ENCODE results near the gene PRDM13. TPM values are rescaled to one million over a fixed set of nuclear protein-coding genes. Genes with fewer than 3 reads are reported as not detected.

The PRDM13 gene
- total and polyA plus RNA-seq, 2 of the 13 experiments (the other 11 are each of a cell fraction or from before 2014, with no cell fraction given): not detected

- peak; percentile 73; the same call in 1 of the 2 replicates for TF ChIP-seq THAP9 (CRISPR knock-in tag; IDR thresholded peaks at IDR 0.05; ENCODE audit: borderline replicate concordance)
- peak; percentile 71 for TF ChIP-seq TFDP2 (CRISPR knock-in tag; IDR thresholded peaks at IDR 0.05)
- TF ChIP-seq STAT6 (CRISPR knock-in tag; IDR thresholded peaks at IDR 0.05; ENCODE audit: borderline replicate concordance): no peak
- TF ChIP-seq ZFP82 (CRISPR knock-in tag; IDR thresholded peaks at IDR 0.05; ENCODE audit: borderline replicate concordance): peak; percentile 93
- no peak for TF ChIP-seq ZNF570 (CRISPR knock-in tag; IDR thresholded peaks at IDR 0.05; ENCODE audit: borderline replicate concordance)
- no peak for TF ChIP-seq RARG (CRISPR knock-in tag; IDR thresholded peaks at IDR 0.05; ENCODE audit: low read depth)
- TF ChIP-seq ZNF33A (CRISPR knock-in tag; IDR thresholded peaks at IDR 0.05; ENCODE audit: borderline replicate concordance): peak; percentile 31; the same call in 1 of the 2 replicates
- peak; percentile 98 for TF ChIP-seq CBX5 (CRISPR knock-in tag; IDR thresholded peaks at IDR 0.05; ENCODE audit: borderline replicate concordance)
- TF ChIP-seq PHB2 (IDR thresholded peaks at IDR 0.05; ENCODE audit: partially characterized antibody): no peak
- TF ChIP-seq STAT5B (CRISPR knock-in tag; IDR thresholded peaks at IDR 0.05): peak; percentile 62; the same call in 1 of the 2 replicates
- TF ChIP-seq NCOA5 (CRISPR knock-in tag; IDR thresholded peaks at IDR 0.05): 0 out of 2 replicates have a peak, but pooled peaks have one; percentile 23
- TF ChIP-seq ZBTB8A (CRISPR knock-in tag; IDR thresholded peaks at IDR 0.05; ENCODE audit: borderline replicate concordance, low read depth): no peak
- TF ChIP-seq FLYWCH1 (CRISPR knock-in tag; IDR thresholded peaks at IDR 0.05): peak; percentile 43; the same call in 1 of the 2 replicates
- no peak for TF ChIP-seq ZNF20 (CRISPR knock-in tag; IDR thresholded peaks at IDR 0.05)
- TF ChIP-seq ZSCAN29 (CRISPR knock-in tag; conservative IDR thresholded peaks at IDR 0.05): peak; percentile 63; the same call in 1 of the 2 replicates
- TF ChIP-seq ZNF580 (CRISPR knock-in tag; IDR thresholded peaks at IDR 0.05; ENCODE audit: borderline replicate concordance, low read depth): peak; percentile 96; the same call in 1 of the 2 replicates
- peak; percentile 81; the same call in 1 of the 2 replicates for TF ChIP-seq ZSCAN31 (CRISPR knock-in tag; IDR thresholded peaks at IDR 0.05; ENCODE audit: low read depth)
- no peak for TF ChIP-seq ATF5 (CRISPR knock-in tag; IDR thresholded peaks at IDR 0.05; ENCODE audit: low read depth)
- TF ChIP-seq ZNF331 (CRISPR knock-in tag; IDR thresholded peaks at IDR 0.05): peak; percentile 97
Observed at GRCh38 chr6:99568103-99568933, 38.3 kb upstream of the PRDM13 start, which contains the start of gene CCNC (continued).

All from HepG2 (cell line).